ENCODE results near the gene OSTM1.

OSTM1 gene

GRCh38 chr6:108074359-108075144, at the start of gene OSTM1:
TSS of gene OSTM1 (minus strand) at chr6:108074741. CDS start at chr6:108074651, 90 bp downstream.
- H3K4me3 ChIP-seq (ENCODE audit: low read length): peak within 1 kb of the TSS; percentile 87
- peak; percentile 89 for DNase-seq (ENCODE audit: low read depth)
- TF ChIP-seq CTCF (IDR thresholded peaks at IDR 0.05; ENCODE audit: insufficient read depth, low read depth, low read length, missing control alignments): no peak

- TF ChIP-seq CTCF (IDR thresholded peaks at IDR 0.05; ENCODE audit: insufficient read depth, low read depth, low read length, missing control alignments): no peak
- H3K4me3 ChIP-seq (ENCODE audit: low read length): no peak overlapping the region
- DNase-seq (ENCODE audit: low read depth): no peak
Observed at GRCh38 chr6:108123946-108124345, 49.4 kb upstream of the OSTM1 start.

GRCh38 chr6:108123481-108123929, 49.0 kb upstream of the OSTM1 start:
- no peak for TF ChIP-seq CTCF (IDR thresholded peaks at IDR 0.05; ENCODE audit: insufficient read depth, low read depth, low read length, missing control alignments)
- H3K4me3 ChIP-seq (ENCODE audit: low read length): no peak overlapping the region
- DNase-seq (ENCODE audit: low read depth): no peak

- no peak for TF ChIP-seq CTCF (IDR thresholded peaks at IDR 0.05; ENCODE audit: insufficient read depth, low read depth, low read length, missing control alignments)
- no peak overlapping the region for H3K4me3 ChIP-seq (ENCODE audit: low read length)
- no peak for DNase-seq (ENCODE audit: low read depth)
Observed at GRCh38 chr6:108121612-108122011, 47.1 kb upstream of the OSTM1 start.

GRCh38 chr6:108120311-108120710, 45.8 kb upstream of the OSTM1 start:
- no peak overlapping the region for H3K4me3 ChIP-seq (ENCODE audit: low read length)
- TF ChIP-seq CTCF (IDR thresholded peaks at IDR 0.05; ENCODE audit: insufficient read depth, low read depth, low read length, missing control alignments): no peak
- no peak for DNase-seq (ENCODE audit: low read depth)

- TF ChIP-seq CTCF (IDR thresholded peaks at IDR 0.05; ENCODE audit: insufficient read depth, low read depth, low read length, missing control alignments): no peak
- DNase-seq (ENCODE audit: low read depth): no peak
- H3K4me3 ChIP-seq (ENCODE audit: low read length): no peak overlapping the region
Observed at GRCh38 chr6:108119769-108120141, 45.2 kb upstream of the OSTM1 start.

Measured in epithelial cell of esophagus (primary cell).